A549 (cell line): ENCODE data around the gene C5. TPM values are rescaled to one million over a fixed set of nuclear protein-coding genes. Genes with fewer than 3 reads are reported as not detected.

Experiments
- ATAC-seq, 2 experiments: fragments of 200-7000 bp in 1 of 2; fragments of >200 bp in 1 of 2; cut with Nextera tagmentation in 1 of 2; cut with Tn5 transposase in 1 of 2; 3 replicates each; pipeline versions ENCODE4 v1.8.0 to v1.9.1; 2018 to 2020; ENCODE audit warnings: mild to moderate bottlenecking in 1 of 2, moderate library complexity in 1 of 2
- CTCF ChIA-PET: fragments of 300-600 bp; sonication (Branson Sonifier 250); formaldehyde crosslinking; extraction: SDS; loops from one replicate; lab custom pipeline; 2021; ENCODE audit warnings: antibody characterized with exemption, inconsistent platforms; lab: Yijun Ruan, JAX
- POLR2A ChIA-PET: fragments of 350-600 bp; formaldehyde crosslinking; extraction: SDS; loops from one replicate; lab custom pipeline; 2021; ENCODE audit warnings: antibody characterized with exemption, inconsistent platforms; lab: Yijun Ruan, JAX
- DNase-seq, 2 experiments: peaks; one replicate each; pipeline versions ENCODE4 v3.0.0 to v3.0.0-alpha.2; 2011 to 2016; ENCODE audit warnings: low read depth in 1 of 2, low spot score in 1 of 2
- FAIRE-seq: peaks from 2 replicates; lab custom pipeline; 2011; peaks lifted over from hg19 to GRCh38; lab: Jason Lieb, UNC
- H3K27ac ChIP-seq, 2 experiments: fragments of >200 bp; sonication (Bioruptor Twin); formaldehyde crosslinking; 3 replicates each; pipeline ENCODE4 v1.5.1; 2016 to 2017
- H3K4me1 ChIP-seq: fragments of >200 bp; sonication (Bioruptor Twin); formaldehyde crosslinking; 3 replicates; pipeline ENCODE4 v1.6.1; 2016
- H3K4me2 ChIP-seq: fragments of >200 bp; sonication (Bioruptor Twin); formaldehyde crosslinking; 3 replicates; pipeline ENCODE4 v1.6.1; 2016
- H3K4me3 ChIP-seq: fragments of >200 bp; sonication (Bioruptor Twin); formaldehyde crosslinking; 3 replicates; pipeline ENCODE4 v1.5.1; 2016
- H3K9me3 ChIP-seq: fragments of >200 bp; sonication (Bioruptor Twin); formaldehyde crosslinking; 3 replicates; pipeline ENCODE4 v1.6.1; 2016
- CHD2 ChIP-seq: fragments of 150-350 bp; IDR thresholded peaks from 2 replicates; pipeline ENCODE4 v1.6.1; 2014; ENCODE audit warnings: low read length; ENCODE audit not compliant: partially characterized antibody
- CHD4 ChIP-seq: fragments of 200-600 bp; sonication (generic); IDR thresholded peaks from 2 replicates; pipeline ENCODE4 v1.6.1; 2016; ENCODE audit warnings: antibody characterized with exemption, mild to moderate bottlenecking, borderline replicate concordance
- FOSL2 ChIP-seq, 2 experiments: fragments of 450-650 bp in 1 of 2; fragments of >200 bp in 1 of 2; sonication (Bioruptor Twin) in 1 of 2; formaldehyde crosslinking; IDR thresholded peaks; 2 replicates each; pipeline versions ENCODE4 v1.5.0 to v1.6.1; 2016 to 2020; ENCODE audit warnings: mild to moderate bottlenecking in 1 of 2, moderate library complexity in 1 of 2
- FOXS1 ChIP-seq: fragments of 250-450 bp; sonication (Bioruptor Pico); IDR thresholded peaks from 2 replicates; pipeline ENCODE4 v1.5.0; 2020; ENCODE audit warnings: mild to moderate bottlenecking, moderate library complexity
- GATA3 ChIP-seq: IDR thresholded peaks from 2 replicates; pipeline ENCODE4 v1.6.1; 2012; ENCODE audit warnings: borderline replicate concordance
- HDAC2 ChIP-seq: fragments of 200-600 bp; sonication (generic); IDR thresholded peaks from 2 replicates; pipeline ENCODE4 v1.6.1; 2016
- JUN ChIP-seq, 2 experiments: fragments of >200 bp; sonication (Bioruptor Twin); formaldehyde crosslinking; IDR thresholded peaks; 2 replicates in 1 of 2; 3 replicates in 1 of 2; pipeline ENCODE4 v1.6.1; 2016 to 2017
- MAZ ChIP-seq: fragments of 150-350 bp; IDR thresholded peaks from 2 replicates; pipeline ENCODE4 v1.6.1; 2014; ENCODE audit warnings: antibody characterized with exemption, low read depth, low read length, borderline replicate concordance
- NFE2L2 ChIP-seq: fragments of 150-350 bp; conservative IDR thresholded peaks from 2 replicates; pipeline ENCODE4 v1.6.1; 2014; ENCODE audit warnings: low read length
- NPAS2 ChIP-seq: fragments of 250-450 bp; sonication (Bioruptor Pico); IDR thresholded peaks from 2 replicates; pipeline ENCODE4 v1.8.0; 2022; ENCODE audit warnings: mild to moderate bottlenecking, moderate library complexity, borderline replicate concordance
- NR3C1 ChIP-seq: fragments of >200 bp; sonication (Bioruptor Twin); formaldehyde crosslinking; IDR thresholded peaks from 3 replicates; pipeline ENCODE4 v1.6.1; 2017
- PHF8 ChIP-seq: fragments of 200-600 bp; sonication (generic); IDR thresholded peaks from 2 replicates; pipeline ENCODE4 v1.6.1; 2016; ENCODE audit warnings: low read depth, mild to moderate bottlenecking, antibody characterized with exemption, moderate library complexity, borderline replicate concordance
- RCOR1 ChIP-seq: fragments of 150-350 bp; IDR thresholded peaks from 2 replicates; pipeline ENCODE4 v1.6.1; 2014; ENCODE audit warnings: antibody characterized with exemption, low read length, low read depth
- RNF2 ChIP-seq: fragments of 200-600 bp; sonication (generic); IDR thresholded peaks from 2 replicates; pipeline ENCODE4 v1.6.1; 2016; ENCODE audit warnings: low read depth, mild to moderate bottlenecking, antibody characterized with exemption, moderate library complexity, borderline replicate concordance
- TFCP2L1 ChIP-seq: fragments of 250-450 bp; sonication (Bioruptor Pico); IDR thresholded peaks from 2 replicates; pipeline ENCODE4 v1.5.0; 2021; ENCODE audit warnings: mild to moderate bottlenecking
- TP53 ChIP-seq: fragments of 250-450 bp; sonication (Bioruptor Pico); IDR thresholded peaks from 2 replicates; pipeline ENCODE4 v1.5.0; 2021; ENCODE audit warnings: mild to moderate bottlenecking, moderate library complexity
- ZC3H11A ChIP-seq: fragments of 450-650 bp; IDR thresholded peaks from 2 replicates; pipeline ENCODE4 v1.6.1; 2014; ENCODE audit warnings: antibody characterized with exemption, mild to moderate bottlenecking
- ZNF302 ChIP-seq: fragments of 250-450 bp; sonication (Bioruptor Pico); IDR thresholded peaks from 2 replicates; pipeline ENCODE4 v1.9.0; 2021; ENCODE audit warnings: inconsistent platforms, mild to moderate bottlenecking, moderate library complexity
- ZSCAN20 ChIP-seq: fragments of 250-450 bp; sonication (Bioruptor Pico); IDR thresholded peaks from 2 replicates; pipeline ENCODE4 v1.8.0; 2022; ENCODE audit warnings: mild to moderate bottlenecking, moderate library complexity
- WGBS: methylation state at CpG from one replicate; pipeline ENCODE4 v1.1.6; 2017; ENCODE audit errors: missing lambda C conversion rate; 5-methylcytosine and 5-hydroxymethylcytosine counted together
- polyA plus RNA-seq, 4 experiments: library from polyadenylated mRNA; depleted of rRNA in 3 of 4; stranded (reverse); fragments of >200 nt; fragmentation: RNase III in 1 of 4; extraction: RNeasy Plus Mini Kit Qiagen cat#74134 plus additional on column Dnase treatment in 1 of 4; gene quantifications; 2 replicates in 3 of 4; 3 replicates in 1 of 4; pipeline ENCODE4 v1.2.3, GENCODE V29; 2011 to 2017
- TF ChIP-seq, protein P1 (sequence below): fragments of >200 bp; sonication (Bioruptor Twin); formaldehyde crosslinking; IDR thresholded peaks from 3 replicates; pipeline ENCODE4 v1.6.1; 2016
- TF ChIP-seq, protein P2 (sequence below): fragments of 150-350 bp; IDR thresholded peaks from 2 replicates; pipeline ENCODE4 v1.6.1; 2014; ENCODE audit warnings: low read depth, mild to moderate bottlenecking, low read length
- TF ChIP-seq, protein P3 (sequence below): fragments of 250-450 bp; sonication (Bioruptor Pico); IDR thresholded peaks from 2 replicates; pipeline ENCODE4 v1.5.0; 2020; ENCODE audit warnings: low read depth, mild to moderate bottlenecking, moderate library complexity
- TF ChIP-seq, protein P4 (sequence below): fragments of 250-450 bp; sonication (Bioruptor Pico); IDR thresholded peaks from 2 replicates; pipeline ENCODE4 v1.5.0; 2021; ENCODE audit warnings: mild to moderate bottlenecking, moderate library complexity, borderline replicate concordance

The C5 gene
- polyA plus RNA-seq, 2 of the 4 experiments (the other 2 are of a cell fraction): 17.1 to 115 TPM

DNA sequence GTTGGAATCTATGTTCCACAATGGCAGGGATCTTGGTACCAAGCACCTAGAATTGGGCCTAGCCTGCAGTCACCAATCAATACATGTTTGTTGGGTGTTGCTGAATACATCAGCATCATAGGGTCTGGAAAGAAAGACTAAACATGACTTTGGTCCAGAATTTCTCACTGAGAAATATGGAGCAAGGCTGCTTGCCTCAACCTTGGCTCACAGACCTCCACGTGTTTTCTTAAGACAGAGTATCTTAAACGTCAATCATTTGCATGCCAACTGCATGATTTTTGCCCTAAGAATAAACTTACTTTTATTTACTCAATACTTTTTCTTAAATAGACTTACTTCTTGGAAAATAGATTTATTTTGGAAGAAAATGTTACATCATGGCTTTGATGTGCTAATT is 100.8 kb downstream of the C5 start:
- Histone ChIP-seq H3K27ac (no peak overlapping the region), H3K4me1 (peaks cover 10% of the 10 kb centered on the region), H3K4me2 (no peak overlapping the region), H3K9me3 (no peaks in the 10 kb centered on the region)
- DNase-seq (no peak), FAIRE-seq (no peak), ATAC-seq (no peak)
- POLR2A ChIA-PET: no interaction called here
- TF ChIP-seq NR3C1 (no peak), MAZ (no peak), TFCP2L1 (CRISPR knock-in tag) (no peak), ZSCAN20 (CRISPR knock-in tag) (no peak), FOSL2 (IDR thresholded peaks at IDR 0.05) (no peak), FOSL2 (CRISPR knock-in tag; IDR thresholded peaks at IDR 0.05) (no peak), GATA3 (no peak), RCOR1 (no peak)
- TF ChIP-seq, all 56 proteins: peak for 0
- CTCF ChIA-PET: interaction anchor here (1.2 to 2.3 kb wide), 3 partner anchors 10 to 122 kb away, joined by 3 to 7 read pairs (median 3); no protein-coding TSS in a partner anchor
- WGBS: 85% methylated on average over 2 of the region's 2 CpGs
- no peak overlapping the region for H3K4me3 ChIP-seq

DNA sequence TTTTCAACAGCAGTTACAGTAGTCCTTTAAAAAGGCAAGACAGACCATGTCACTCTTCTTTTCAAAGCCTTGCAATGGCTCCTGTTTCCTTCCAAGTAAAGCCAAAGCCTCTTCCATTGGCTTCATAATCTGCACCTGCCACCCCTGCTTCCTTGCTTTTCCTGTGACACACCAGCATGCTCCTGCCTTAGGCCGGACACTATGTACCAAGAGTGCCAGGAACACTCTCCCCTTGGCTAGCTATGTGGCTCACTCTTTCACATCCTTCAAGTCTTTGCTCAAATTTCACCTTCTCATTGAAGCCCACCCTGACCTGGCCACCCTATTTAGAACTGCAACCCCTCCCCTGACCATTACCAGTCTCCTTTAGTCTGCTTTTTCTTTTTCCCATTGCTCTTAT is 101.3 kb downstream of the C5 start:
- H3K4me3 ChIP-seq: no peak overlapping the region
- TF ChIP-seq, protein P1, sequence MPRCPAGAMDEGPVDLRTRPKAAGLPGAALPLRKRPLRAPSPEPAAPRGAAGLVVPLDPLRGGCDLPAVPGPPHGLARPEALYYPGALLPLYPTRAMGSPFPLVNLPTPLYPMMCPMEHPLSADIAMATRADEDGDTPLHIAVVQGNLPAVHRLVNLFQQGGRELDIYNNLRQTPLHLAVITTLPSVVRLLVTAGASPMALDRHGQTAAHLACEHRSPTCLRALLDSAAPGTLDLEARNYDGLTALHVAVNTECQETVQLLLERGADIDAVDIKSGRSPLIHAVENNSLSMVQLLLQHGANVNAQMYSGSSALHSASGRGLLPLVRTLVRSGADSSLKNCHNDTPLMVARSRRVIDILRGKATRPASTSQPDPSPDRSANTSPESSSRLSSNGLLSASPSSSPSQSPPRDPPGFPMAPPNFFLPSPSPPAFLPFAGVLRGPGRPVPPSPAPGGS: no peak
- TF ChIP-seq RCOR1: no peak
- no peak for ATAC-seq
- H3K9me3 ChIP-seq: no peaks in the 10 kb centered on the region
- CTCF ChIA-PET: interaction anchor here (2.3 kb wide), 1 partner anchor 12 kb away, joined by 7 read pairs; no protein-coding TSS in a partner anchor
- DNase-seq: no peak
- no peak for FAIRE-seq
- H3K4me2 ChIP-seq: no peak overlapping the region
- POLR2A ChIA-PET: no interaction called here
- H3K4me1 ChIP-seq: peaks cover 10% of the 10 kb centered on the region
- no peak overlapping the region for H3K27ac ChIP-seq
- 96% methylated on average over 1 of the region's 1 CpG for whole genome bisulfite sequencing

DNA sequence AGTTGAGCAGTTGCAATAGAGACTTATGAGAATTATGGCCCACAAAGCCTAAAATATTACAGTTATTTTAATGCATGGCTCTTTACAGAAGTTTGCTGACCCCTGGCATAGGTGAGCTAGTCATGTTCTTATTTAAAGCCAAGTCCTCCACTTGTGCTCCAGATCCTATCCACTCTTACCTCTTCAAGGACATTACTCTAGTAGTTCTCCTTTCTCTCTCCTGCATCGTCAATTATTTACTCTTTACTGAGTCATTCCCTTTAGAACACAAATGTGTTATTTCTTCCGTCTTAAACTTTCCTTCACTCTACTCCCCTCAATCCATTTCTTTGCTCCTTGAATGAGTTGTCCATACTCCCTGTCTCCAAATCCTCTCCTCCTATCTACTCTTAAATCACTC is 102.9 kb downstream of the C5 start:
- FAIRE-seq (no peak), ATAC-seq (peak in 1 of 2 experiments; percentile 10; a peak in 2 of 6 replicates), DNase-seq (no peak)
- H3K4me3 ChIP-seq: no peak overlapping the region
- ChIA-PET CTCF (interaction anchor here (0.7 to 1.8 kb wide), 5 partner anchors 10 to 27 kb away, joined by 3 to 7 read pairs (median 4); no protein-coding TSS in a partner anchor), POLR2A (no interaction called here)
- H3K9me3 ChIP-seq: no peaks in the 10 kb centered on the region
- no peak for TF ChIP-seq MAZ
- no peak for TF ChIP-seq CHD2
- no peak for TF ChIP-seq NFE2L2
- TF ChIP-seq JUN (IDR thresholded peaks at IDR 0.05): no peak
- no peak for TF ChIP-seq TFCP2L1 (CRISPR knock-in tag)
- no peak for TF ChIP-seq ZC3H11A
- TF ChIP-seq RNF2: no peak
- TF ChIP-seq FOXS1 (CRISPR knock-in tag): no peak
- no peak for TF ChIP-seq ZNF302 (CRISPR knock-in tag)
- no peak for TF ChIP-seq RCOR1
- TF ChIP-seq HDAC2: no peak
- TF ChIP-seq TP53 (CRISPR knock-in tag): no peak
- TF ChIP-seq CHD4: no peak
- TF ChIP-seq PHF8: no peak
- TF ChIP-seq, protein P2, sequence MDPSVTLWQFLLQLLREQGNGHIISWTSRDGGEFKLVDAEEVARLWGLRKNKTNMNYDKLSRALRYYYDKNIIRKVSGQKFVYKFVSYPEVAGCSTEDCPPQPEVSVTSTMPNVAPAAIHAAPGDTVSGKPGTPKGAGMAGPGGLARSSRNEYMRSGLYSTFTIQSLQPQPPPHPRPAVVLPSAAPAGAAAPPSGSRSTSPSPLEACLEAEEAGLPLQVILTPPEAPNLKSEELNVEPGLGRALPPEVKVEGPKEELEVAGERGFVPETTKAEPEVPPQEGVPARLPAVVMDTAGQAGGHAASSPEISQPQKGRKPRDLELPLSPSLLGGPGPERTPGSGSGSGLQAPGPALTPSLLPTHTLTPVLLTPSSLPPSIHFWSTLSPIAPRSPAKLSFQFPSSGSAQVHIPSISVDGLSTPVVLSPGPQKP: no peak
- TF ChIP-seq, protein P3, sequence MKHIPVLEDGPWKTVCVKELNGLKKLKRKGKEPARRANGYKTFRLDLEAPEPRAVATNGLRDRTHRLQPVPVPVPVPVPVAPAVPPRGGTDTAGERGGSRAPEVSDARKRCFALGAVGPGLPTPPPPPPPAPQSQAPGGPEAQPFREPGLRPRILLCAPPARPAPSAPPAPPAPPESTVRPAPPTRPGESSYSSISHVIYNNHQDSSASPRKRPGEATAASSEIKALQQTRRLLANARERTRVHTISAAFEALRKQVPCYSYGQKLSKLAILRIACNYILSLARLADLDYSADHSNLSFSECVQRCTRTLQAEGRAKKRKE (CRISPR knock-in tag): no peak
- no peak for TF ChIP-seq NPAS2 (CRISPR knock-in tag)
- TF ChIP-seq, protein P4, sequence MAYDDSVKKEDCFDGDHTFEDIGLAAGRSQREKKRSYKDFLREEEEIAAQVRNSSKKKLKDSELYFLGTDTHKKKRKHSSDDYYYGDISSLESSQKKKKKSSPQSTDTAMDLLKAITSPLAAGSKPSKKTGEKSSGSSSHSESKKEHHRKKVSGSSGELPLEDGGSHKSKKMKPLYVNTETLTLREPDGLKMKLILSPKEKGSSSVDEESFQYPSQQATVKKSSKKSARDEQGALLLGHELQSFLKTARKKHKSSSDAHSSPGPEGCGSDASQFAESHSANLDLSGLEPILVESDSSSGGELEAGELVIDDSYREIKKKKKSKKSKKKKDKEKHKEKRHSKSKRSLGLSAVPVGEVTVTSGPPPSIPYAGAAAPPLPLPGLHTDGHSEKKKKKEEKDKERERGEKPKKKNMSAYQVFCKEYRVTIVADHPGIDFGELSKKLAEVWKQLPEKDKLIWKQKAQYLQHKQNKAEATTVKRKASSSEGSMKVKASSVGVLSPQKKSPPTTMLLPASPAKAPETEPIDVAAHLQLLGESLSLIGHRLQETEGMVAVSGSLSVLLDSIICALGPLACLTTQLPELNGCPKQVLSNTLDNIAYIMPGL: no peak
- peak overlapping the region; percentile 48 for H3K4me2 ChIP-seq
- H3K4me1 ChIP-seq: peaks cover 22% of the 10 kb centered on the region
- 18% methylated on average over 2 of the region's 2 CpGs for WGBS
- H3K27ac ChIP-seq: no peak overlapping the region
